Adipose tissue (tissue), 3 donors: Measurements from ENCODE around the gene PSMG2. TPM values are rescaled to one million over a fixed set of nuclear protein-coding genes. Genes with fewer than 3 reads are reported as not detected.
A peak's percentile ranks its signal among the peaks of the same experiment; 100 is the strongest.

Experiments used
- H3K27ac ChIP-seq: one replicate; pipeline ENCODE4 v1.5.1; 2013; ENCODE audit warnings: low read depth, low read length
- WGBS, 3 donors: extraction: QIAGEN DNeasy Blood & Tissue Kit; methylation state at CpG; one replicate each; pipeline ENCODE4 v1.1.7; 2013; 5-methylcytosine and 5-hydroxymethylcytosine counted together
- polyA plus RNA-seq, 3 donors: library from polyadenylated mRNA; stranded (reverse); fragments of 200-250 nt; gene quantifications; one replicate each; pipeline ENCODE4 v1.2.3, GENCODE V29; 2013
- donor health status: healthy with polysubstance abuse.
- donor health status: Bipolar disorder and iron deficiency.
- donor health status: healthy.

PSMG2 gene, protein sequence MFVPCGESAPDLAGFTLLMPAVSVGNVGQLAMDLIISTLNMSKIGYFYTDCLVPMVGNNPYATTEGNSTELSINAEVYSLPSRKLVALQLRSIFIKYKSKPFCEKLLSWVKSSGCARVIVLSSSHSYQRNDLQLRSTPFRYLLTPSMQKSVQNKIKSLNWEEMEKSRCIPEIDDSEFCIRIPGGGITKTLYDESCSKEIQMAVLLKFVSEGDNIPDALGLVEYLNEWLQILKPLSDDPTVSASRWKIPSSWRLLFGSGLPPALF
- polyA plus RNA-seq = 100 to 1,000 TPM in 1 of 3 donors, 10 to 100 TPM in 2; 61.3 to 116 (median 73.4) TPM

DNA sequence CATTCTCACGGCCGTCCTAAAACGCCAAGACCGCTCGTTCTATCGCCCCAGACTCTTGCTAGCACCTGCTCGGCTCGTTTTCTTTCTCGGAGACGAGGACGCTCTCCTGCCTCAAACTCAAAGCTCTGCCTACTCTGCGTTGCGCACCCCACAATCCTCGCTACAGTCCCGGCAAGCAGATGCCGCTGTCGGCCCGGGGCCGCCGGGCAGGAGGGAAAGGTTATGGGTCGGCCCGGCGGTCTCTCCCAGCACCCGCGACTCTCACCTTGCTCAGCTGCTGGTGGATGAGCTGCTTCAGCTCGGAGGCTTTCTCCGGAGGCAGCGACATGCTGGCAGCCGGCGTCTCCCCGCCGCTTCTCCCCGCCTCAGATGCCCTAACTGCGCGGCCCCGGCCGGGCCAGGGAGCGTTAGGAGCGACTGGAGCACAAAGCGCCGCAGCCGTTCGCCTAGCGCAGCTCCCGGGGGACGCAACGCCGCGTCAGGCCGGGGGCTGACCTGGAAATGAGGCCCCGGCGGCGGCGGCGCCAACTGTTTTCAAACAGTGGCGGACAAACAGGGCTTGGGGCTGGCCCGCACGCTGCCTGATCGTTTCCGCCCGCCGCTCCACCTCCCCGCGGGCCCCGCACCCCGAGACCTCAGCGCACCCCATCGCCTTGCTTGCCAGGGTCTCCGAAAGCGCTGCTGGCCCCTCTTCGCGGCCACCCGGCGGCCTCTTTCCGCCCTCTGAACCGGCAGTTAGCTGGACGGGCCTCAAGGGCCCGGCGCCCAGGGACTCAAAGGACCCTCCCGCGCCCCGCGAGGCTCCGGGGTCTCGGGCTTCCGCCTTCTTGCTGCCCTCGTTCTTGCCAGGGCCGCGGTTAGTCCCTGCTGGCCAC, at the start of gene PSMG2, which contains the start of gene CEP76:
PSMG2 (plus strand) TSS at position 822 of the 875 bp plus-strand sequence. CDS start 66 bp downstream, outside the sequence.
CEP76 (minus strand) TSS at position 503 of the 875 bp plus-strand sequence; CDS start at position 328, 175 bp downstream.
- peak within 1 kb of the TSS; percentile 97 for H3K27ac ChIP-seq
- 0 to 1% (median 1%) methylated on average over 70 to 89 of the region's 89 CpGs for WGBS, 3 donors

DNA sequence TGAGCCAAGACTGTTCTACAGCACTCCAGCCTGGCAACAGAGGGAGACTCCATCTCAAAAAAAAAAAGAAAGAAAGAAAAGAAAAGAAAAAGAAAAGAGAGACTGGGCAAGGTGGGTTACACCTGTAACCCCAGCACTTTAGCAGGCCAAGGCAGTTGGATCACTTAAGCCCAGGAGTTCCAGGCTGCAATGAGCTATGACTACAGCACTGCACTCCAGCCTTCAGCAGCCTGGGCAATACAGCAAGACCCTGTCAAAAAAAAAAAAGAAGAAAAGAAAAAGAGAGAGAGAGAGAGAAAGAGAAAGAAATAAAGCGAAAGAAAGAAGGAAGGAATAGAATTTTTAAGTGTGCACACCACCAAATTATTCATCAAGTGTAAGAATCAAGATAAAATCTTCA, 47.9 kb upstream of the PSMG2 start:
- 86 to 97% (median 91%) methylated on average over 1 of the region's 1 CpG for WGBS, 3 donors

DNA sequence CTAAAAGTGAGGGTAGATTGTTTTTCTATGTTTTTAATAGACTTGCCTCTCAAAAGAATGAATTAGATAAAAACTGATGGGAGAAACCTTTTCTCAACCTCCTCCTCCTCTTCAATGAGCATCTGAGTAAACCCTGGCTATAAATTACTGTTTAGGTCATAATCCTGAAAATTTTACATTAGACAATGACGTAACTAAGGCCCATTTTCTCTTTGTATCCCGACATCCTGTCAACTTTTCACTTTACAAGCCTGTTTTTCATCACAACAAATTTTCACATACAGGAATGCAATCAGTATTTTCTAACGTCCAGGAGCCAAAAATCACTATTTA, 46.3 kb upstream of the PSMG2 start:
- WGBS, 3 donors = 17 to 26% (median 18%) methylated on average over 3 of the region's 3 CpGs
- peak overlapping the region; percentile 72 for H3K27ac ChIP-seq

More for the DNA sequence above, 47.9 kb upstream of the PSMG2 start:
- no peak overlapping the region for H3K27ac ChIP-seq

DNA sequence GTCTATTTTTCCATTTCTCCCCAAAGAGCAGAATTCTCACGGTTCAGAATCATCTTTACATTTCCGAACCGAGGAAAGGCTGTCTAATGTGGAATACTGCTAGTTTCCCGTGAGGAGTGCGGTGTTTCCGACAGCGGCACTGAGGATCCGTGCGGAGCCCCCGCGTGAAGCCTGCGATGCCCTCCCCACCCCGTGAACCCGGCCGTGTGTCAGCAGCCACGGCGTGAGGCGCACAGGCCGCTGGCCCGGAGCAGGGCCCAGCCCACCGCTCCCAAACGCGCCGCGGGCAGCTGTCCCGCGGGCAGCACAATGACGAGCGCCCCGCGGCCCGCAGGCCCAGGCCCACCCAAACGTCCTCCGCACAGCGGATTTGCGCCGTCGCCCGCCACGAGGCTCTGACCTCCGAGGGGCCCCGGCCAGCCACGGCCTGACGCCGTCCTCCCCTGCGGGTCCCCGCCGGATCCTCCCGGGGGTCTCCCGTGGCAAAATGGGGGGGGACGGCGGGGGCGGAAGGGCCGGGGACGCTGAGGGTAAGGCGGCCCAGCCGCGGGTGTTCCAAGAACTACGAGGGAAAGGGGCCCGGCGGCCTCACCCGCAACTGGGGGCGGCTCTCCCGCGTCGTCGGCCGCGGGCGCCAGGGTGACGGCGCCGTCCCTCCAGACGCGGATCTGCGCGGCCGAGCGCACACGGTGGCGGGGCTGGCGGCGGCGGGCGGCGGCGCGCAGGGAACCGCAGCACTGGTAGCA, 45.7 kb upstream of the PSMG2 start:
- peak overlapping the region; percentile 72 for H3K27ac ChIP-seq
- WGBS, 3 donors = 0 to 1% (median 0%) methylated on average over 77 to 89 of the region's 89 CpGs

DNA sequence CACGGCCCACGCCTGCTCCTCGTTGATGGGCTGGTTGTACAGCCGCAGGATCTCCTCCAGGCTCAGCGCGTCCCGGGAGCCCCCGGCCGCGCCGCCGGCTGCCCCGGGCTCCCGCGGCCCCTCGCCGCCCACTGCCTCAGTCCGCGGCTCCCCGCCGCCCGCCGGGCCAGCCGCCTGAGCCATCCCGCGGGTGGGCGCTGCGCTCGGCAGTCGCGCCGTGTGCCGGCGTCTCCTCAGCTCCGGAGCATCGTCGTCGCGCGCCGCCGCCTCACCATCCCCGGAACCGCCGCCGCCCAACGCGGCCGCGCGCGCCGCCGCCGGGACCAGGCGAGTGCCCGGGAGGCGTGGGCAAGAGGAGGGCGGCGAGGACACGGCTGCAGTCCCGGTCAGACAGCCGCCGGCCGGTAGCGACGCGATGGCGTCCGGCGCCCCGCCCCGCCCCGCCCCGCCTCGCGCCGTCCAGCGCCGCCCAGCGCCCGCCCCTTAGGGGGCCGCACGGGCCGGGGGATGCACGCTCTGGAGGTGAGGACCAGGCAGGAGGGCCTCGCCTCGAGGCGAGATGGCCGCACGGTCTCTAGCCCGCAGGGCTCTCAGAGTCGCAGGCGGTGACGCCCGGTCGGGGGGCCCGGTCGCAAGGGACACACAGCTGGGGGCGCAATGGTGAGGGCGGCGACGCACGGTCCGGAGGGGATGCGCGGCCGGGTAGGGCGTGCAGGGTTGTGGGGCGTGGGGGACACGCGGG, 45.0 kb upstream of the PSMG2 start, which contains the start of gene SPIRE1:
SPIRE1 (minus strand) TSS at position 424 of the 742 bp plus-strand sequence; CDS start at position 183, 241 bp downstream.
- WGBS, 3 donors = 0 to 1% (median 1%) methylated on average over 45 to 112 of the region's 112 CpGs
- peak within 1 kb of the TSS; percentile 72 for H3K27ac ChIP-seq

DNA sequence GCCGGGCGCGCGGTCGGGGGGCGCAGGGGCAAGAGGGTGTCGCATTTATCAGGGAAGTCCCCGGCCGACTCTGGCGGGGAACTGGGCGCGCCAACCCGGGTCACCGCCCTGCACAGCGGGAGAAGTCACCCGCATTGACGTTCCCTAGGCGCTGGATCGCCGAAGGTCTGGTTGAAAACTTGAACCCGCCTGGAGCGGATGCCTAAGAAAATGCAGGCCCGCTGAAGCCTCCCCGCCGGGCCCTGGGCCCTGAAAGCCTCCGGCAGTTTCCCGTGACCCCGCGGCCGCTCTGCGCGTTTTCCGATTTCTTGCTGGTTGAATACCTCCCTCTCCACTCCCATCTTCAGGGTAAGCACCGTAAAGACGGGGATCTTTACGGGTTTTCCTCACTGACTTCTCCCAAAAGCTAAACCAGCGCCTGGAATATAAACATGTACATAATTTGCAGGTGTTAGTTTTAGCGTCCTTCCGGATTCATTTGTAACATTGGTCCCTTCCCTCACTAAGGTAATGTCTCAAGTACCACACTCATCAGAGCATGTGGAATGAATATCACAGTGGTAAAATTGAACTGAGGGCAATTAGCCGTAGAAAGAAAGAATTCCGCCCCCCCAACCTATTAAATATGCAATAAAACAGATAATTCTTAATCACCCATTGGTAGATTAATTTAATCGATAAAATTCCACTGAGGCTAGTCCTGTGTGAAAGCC, 44.3 kb upstream of the PSMG2 start:
- WGBS, 3 donors = 15 to 23% (median 16%) methylated on average over 42 of the region's 42 CpGs
- H3K27ac ChIP-seq = no peak overlapping the region

DNA sequence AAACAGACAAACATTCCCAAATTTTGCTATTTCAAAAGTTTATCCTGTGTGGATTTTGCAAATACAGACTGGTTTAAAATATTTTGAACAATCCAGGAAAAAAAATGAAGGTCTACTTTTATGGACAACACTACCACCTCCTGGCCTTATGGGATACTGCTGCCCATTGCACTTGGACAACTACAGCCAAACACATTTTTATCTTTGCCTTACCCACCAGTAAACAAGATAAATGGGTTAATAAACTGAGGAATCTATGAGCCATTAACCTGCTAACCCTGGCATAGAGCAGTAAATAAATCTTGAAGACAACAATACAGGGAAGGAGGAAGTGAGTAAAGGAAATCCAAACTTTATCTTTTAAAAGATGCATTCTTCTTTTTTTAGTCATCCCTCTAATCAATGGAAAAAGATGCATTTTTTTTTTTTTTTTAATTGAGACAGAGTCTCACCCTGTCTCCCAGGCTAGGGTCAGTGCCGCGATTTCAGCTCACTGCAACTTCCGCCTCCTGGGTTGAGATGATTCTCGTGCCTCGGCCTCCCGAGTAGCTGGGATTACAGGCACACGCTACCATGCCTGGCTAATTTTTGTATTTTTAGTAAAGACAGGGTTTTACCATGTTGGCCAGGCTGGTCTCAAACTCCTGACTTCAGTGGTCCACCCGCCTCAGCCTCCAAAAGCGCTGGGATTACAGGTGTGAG, 42.8 kb upstream of the PSMG2 start:
- WGBS, 3 donors = 71 to 84% (median 72%) methylated on average over 9 of the region's 9 CpGs
- no peak overlapping the region for H3K27ac ChIP-seq

DNA sequence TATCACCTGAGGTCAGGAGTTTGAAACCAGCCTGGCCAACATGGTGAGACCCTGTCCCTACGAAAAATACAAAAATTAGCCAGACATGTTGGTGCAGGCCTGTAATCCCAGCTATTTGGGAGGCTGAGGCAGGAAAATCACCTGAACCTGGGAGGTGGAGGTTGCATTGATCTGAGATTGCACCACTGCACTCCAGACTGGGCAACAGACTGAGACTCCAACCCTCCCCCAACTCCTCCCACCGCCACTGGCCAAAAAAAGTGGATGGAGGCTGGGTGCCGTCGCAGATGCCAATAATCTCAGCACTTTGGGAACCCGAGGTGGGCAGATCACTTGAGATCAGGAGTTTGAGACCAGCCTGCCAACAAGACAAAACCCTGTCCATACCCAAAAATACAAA, 34.8 kb upstream of the PSMG2 start:
- WGBS, 3 donors = 90 to 95% (median 92%) methylated on average over 5 of the region's 5 CpGs
- no peak overlapping the region for H3K27ac ChIP-seq

DNA sequence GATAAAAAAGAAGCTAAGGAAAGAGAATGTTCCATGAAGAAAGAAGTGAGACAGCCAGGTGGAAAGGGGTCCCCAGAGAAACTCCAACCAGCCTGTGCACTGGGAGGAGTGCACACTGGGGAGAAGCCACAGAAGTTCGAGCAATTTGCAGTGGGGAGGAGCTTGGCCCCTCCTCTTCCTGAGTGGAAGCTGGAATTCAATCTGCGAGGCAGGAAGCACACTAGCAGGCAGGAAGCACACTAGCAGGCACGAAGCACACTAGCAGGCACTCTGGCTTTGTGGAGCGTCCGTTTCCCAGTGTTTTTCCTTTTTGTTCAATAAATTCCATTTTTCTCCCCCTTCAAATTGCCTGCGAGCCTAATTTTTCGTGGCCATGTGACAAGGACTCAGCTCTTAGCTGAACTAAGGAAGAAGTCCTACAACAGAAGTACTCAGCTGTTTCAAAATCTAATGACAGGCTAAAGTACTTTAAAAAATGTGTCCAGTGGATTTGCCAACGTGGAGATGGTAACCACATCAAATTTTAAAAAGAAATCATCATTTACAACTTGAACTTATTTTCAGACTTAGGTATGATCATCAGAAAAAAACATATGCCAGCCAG, 23.6 kb upstream of the PSMG2 start:
- H3K27ac ChIP-seq = no peak overlapping the region
- 15 to 43% (median 17%) methylated on average over 8 of the region's 8 CpGs for WGBS, 3 donors

DNA sequence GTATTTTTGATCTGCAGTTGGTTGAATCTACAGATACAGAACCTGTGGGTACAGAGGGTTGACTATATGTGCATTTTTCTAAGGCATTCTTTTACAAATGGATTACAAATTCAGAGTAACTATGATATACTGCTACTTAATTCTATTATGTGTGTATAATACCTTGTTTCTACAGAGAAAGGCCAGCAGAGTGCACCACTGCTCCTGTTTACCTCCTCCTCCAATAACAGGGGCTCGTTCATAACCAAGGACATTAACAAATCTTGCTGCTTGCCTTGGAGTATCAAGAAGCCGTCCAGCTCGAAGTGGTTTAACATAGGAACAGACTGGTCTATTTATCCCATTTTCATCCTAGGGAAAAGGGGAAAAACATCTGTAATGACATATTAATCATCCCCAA, 16.7 kb upstream of the PSMG2 start:
- 44 to 79% (median 77%) methylated on average over 3 of the region's 3 CpGs for WGBS, 3 donors
- no peak overlapping the region for H3K27ac ChIP-seq

DNA sequence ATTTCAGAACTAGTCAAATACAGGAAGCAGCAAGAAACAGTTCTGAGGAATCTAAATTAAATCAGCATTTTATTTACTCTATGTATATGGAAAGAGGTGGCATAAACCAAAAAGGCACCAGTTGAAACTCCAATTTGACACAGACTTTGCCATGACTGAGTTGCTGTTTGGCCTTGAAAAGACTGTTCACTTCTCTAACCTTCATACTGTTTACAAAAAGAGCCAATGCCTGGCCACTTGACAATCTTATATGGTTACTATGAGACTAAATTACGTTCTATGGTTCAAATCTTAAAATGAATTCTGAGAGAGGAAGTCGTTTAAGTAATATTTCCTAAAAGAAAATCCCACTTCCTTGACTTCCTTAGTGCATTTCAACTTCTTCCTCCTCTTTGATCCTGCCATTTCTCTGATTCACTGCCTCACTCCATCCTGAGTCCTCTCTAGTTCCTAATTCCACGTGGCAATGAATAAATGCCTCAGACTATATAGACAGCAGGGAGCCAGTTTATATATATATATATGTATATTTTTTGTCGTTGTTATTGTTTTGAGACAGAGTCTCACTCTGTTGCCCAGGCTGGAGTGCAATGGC, 13.5 kb upstream of the PSMG2 start:
- H3K27ac ChIP-seq = no peak overlapping the region
- WGBS, 3 donors = 52 to 61% (median 53%) methylated on average over 4 of the region's 4 CpGs

DNA sequence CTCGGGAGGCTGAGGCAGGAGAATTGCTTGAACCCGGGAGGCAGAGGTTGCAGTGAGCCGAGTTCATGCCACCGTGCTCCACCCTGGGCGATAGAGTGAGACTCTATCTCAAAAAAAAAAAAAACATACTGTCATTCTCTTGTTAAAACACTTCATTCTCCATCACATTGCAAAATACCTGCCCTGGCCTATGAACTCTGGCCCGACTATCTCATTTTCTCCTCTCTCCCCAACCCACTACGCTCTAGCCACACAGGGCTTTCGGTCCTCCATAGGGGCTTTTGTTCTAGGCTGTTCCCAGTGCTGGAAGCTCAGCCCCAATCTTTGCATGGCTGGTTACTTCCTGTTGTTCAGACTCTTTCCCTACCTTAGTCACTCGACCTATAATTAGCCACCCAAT, 10.6 kb upstream of the PSMG2 start:
- H3K27ac ChIP-seq = no peak overlapping the region
- 83 to 95% (median 89%) methylated on average over 9 of the region's 9 CpGs for WGBS, 3 donors

DNA sequence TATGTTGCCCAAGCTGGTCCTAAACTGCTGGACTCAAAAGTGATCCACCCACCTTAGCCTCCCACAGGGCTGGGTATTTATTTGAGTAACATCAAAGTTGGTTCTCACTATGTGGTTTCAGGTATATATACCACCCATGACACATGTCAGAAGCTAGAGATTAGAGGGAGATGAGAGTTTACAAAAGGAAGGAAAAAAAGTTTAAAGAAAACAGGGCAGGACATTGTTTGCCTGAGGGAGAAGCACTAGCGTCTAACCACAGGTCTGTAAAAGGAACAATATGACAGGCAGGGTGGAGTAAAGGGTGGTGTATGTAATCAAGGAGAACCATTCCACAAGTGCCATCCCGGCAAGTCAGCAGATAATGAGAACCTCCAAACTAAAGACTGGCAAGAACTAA, 8.8 kb upstream of the PSMG2 start:
- no peak overlapping the region for H3K27ac ChIP-seq
- 45 to 87% (median 79%) methylated on average over 2 of the region's 2 CpGs for WGBS, 3 donors

DNA sequence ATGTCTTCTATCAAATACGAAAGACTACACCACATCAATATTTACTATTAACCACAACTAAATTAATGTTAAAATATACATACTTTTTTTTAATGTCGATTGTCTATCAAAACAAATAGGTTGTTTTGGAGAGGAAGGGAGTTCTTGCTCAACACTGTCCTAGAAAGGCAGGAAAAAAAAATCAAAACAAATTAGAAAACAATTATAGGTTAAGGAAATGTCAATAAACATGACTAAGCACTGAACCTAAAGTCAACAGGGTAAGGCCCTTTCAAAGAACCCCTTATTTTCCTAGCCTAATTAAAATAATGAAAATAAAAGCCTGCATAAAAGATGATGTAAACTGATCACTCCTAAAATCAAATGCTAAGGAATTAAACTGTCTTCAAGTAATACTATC, 3.1 kb upstream of the PSMG2 start:
- 83 to 95% (median 91%) methylated on average over 2 of the region's 2 CpGs for WGBS, 3 donors
- no peak overlapping the region for H3K27ac ChIP-seq

DNA sequence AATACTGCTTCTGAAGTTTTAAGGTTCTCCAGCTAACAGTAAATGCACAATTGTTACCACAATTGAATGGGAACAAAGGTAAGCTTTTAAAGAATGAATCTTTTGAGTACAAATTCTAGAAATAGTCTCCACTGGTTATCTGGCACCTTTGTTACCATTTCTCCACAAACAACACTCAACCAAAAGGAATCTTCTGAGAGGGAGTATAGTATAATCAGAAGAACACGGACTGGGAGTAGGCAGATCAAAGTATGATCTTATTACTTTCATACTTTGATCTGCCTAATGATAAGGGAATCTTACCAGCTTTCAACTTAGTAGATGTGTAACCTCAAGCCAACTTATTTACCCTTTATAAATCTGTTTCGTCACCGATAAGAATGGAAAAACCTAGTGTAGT, 1.7 kb upstream of the PSMG2 start:
- WGBS, 3 donors = 61 to 94% (median 85%) methylated on average over 3 of the region's 3 CpGs
- H3K27ac ChIP-seq = no peak overlapping the region

DNA sequence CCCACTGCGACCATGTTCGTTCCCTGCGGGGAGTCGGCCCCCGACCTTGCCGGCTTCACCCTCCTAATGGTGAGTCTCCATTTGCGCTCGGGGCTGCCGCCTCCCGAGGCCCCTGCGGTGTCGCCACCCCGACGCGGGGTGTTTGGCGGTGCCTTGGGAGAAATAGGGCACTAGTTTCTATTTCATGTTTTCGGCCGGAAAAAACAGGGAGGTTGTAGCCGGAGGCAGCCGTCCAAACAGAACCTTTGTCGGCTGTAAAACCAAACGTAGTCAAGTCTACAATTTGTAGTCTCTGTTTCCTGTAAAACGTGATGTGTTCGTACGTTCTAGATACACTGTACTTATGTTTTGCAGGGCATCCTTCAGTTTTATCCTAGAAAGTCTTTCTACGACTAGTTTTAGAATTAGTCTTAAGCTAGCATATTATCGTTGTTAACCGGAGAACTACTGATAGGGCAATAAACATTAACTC, 290 bp downstream of the PSMG2 start:
- no peak overlapping the region for H3K27ac ChIP-seq
- 0% methylated on average over 28 of the region's 28 CpGs for WGBS, 3 donors
